Measurements from ENCODE around the gene CDKN1C.

The CDKN1C gene

DNA sequence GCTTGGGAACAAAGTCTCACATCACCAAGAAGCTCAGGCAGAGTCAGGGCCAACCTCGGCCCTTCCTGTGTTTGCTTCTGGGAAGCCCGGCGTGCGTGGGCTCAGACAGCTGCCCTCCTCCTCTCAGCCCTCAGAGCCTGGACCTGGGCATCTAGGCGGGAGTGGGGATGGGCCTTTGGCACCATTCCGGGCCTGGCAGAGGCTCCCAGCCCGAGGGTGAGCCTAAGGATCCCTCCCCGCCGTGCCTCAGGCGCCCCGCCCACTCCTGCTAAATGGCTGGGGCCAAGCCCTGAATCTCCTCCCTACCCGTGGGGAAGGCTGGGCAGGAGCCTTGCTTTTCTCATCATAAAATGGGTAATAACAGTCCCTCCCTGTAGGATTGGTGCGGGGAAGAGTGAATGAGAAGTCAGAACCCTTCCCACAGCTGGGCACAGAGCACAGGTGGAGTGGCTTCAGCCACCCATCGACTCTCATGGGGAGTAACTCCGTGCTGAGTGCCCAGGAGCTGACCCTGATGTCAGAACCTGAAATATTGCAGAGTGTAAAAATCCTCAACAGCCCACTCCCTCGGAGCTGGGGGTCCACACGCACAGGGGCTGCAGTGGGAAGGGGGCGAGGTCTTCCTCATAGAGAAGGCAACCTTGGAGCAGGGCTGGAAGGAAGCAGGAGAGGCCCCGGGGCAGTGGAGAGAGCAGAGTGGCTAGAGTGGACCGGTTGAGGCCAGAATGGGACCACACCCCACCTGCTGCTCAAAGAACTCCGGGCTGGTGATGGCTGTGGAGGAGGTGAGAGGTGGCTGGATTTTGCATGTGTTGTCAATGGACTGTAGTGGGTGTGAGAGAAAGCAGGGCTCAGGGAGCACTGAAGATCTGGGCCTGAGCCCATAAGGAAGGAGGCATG, 18.8 kb upstream of the CDKN1C start:
- no peak for DNase-seq

DNA sequence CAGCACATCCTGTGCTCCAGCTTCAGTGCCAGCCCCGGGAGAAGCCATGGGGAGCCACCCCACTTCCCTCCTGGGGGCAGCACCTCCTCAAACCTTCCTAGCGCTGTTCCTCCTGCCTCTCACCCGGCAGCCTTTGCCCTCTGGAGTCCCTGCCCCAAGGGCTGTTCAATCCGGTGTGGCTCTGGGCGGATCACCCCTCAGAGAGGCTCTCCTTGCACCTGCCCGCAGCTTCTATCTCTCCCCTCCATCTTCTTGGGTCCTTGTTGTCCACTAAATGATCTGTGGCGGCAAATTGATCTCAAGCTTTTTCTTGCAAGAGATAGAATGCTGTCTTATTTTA, 18.1 kb upstream of the CDKN1C start:
- no peak for DNase-seq

DNA sequence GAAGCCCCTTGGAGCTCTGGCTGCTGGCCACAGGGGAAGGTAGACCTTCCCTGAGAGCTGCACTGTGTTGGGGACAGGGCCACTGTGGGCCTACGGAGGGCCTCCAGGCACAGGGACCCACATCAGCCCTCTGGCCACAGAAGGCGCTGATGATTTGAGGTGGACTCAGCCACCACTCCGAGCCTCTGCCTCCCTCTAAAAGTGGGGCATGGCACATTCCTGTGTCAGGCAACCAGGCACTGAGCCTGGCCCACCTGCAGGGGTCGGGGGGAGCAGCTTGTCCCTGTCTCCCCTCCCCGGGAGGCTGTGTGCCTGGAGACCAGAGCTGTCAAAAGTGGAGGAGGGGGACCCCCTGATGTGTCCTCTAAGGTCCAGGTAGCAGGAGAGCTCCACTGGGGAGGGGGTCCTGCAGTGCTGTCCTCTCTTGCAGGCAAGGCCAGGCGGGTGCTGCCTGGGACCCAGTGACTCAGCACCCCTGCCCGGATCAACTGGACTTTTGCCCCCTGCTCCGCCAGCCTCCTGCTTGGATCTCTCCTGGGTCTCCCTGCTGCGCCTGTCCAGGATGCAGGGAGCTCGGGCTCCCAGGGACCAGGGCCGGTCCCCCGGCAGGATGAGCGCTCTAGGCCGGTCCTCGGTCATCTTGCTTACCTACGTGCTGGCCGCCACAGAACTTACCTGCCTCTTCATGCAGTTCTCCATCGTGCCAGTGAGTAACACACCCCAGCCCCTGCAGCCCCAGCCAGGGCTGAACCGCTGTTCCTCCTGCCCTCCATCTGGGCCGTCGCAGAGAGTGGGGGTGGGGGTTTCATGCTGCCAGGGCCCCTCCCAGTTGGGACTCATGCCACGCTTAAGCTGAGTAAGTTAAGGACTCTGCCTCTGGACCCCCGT, 17.5 kb upstream of the CDKN1C start:
- no peak for DNase-seq

DNA sequence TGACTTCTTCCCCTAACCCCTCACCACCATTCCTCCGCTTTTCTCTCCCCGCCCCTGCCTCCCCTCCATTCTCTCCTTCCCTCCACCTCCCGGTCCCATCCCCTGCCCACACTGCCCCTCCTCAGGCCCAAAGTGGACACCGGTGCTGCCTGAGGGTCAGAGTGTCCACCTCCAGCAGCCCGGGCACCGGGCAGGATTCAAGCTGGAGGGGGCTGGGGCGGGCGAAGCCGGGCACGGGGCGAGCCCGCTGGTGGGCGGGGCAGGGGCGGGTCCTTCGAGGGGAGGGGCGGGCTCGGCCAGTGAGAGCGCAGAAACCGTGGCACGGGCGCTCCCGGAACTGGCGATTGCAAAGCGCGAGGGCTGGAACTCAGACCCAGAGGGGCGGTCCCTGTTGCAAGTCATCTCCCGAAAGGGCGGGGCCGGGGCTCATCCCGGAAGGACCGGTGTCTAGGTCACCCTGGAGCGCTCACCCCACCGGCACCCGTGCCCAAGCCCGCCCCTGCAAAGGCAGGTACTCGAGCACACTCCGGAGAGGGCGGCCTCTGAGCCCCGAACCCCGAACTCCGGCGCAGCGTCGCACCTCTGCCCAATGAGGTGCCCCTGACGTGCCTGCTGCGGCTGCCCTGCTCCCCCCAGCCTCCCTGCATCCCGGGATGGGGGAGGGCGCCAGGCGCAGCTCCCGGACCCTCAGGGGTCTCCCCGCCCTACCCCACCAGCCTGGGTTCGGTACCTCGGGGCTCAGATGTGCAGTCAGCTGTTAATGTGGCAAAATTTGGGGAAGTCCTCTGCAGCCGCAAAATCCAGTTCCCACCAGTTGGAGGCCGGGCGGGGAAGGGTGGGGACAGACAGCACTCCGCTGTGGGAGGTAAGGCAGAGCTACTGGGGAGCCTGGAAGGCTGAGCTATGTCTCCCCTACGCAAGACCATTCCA, 16.5 kb upstream of the CDKN1C start:
- DNase-seq = peak; percentile 66

DNA sequence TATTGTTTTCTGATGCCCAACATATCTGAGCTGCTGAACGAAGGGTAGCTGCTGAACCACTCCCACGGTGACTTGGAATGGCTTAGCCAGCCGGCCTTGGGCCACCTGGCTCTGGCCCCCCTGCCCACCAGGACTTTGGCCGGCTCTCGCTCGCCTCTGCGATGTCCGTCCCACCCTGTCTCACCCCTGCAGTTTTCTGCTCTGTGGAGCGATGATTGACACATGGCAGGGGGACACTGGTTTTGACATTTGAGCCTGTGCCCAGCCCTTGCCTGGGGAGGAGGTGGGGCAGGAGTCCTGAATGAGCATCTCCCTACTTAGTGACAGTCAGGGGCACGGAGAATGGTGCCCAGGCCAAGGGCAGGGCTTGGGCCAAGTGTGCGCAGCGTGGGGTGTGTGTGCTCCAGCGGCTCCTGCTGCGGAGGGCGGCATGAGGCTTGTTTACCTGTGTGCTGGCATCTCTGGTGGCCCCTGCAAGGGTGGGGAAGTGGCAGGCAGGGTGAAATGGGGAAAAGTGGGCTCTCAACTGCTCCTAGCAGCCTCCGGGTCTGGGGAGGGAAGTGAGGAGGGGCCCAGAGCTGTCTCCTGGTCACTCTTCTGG, 15.7 kb upstream of the CDKN1C start:
- no peak for DNase-seq

DNA sequence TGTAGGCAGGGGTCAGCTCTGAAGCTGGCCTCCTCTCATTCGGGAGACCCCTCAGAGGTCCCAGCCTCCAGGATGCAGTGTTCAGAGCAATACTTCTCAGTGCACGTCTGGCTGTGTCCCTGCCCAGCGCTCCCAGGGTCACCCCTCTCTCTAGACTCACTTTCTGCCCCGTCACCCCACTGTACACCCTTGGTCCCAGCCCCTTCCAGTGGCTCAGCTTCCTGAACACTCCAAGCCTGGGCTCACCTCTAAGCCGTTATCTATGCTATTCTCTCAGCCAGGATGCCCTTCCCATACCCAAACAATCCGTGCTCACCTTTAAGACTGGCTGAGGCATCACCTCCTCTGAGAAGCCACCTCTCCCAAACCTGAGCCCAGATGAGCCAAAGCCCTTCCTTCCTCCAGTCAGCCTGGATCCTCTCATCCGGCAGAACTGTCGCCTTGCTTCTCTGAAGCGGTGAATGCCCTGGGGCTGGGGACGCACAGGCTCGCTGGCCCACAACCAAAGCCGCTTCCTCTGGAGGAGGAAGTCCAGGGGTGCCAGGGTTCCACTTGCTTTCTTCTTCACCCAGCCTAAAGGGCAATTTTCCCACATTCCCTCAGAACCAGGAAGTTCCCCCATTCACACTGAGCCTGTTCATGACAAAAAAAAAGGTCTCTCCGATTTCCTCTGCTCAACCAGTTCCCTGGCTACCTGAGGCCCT, 13.7 kb upstream of the CDKN1C start:
- no peak for DNase-seq

DNA sequence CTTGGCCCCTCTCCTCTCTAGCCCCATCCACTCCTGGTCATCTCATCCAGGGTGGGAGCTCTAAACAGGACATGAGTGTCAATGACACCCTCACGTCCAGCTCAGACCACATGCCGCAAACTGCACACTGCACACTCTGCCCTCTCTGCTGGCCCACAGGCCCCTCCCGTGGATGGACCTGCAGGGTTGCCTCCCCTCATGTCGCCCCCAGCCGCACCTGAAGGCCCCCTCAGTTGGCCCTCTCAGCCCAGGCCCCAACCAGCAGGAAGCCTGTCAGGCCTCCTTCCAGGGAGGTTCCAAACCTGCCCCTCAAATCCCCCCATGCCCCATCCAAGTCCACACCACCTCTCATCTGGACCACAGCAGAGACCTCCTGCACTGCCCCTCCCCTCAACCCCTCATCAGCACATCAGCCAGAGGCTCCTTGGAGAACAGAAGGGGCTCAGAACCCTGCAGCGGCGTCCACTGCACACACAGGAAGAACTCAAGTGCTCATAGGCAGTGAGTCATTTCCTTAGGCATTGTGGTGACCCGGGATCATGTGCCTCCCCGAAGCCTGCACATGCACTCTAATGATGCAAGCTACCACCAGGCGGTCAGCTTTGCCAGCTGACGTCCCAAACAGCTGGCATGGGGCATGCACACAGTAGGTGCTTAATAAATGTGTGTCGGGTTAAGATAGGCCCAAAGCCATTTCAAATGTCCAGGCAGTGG, 12.9 kb upstream of the CDKN1C start:
- DNase-seq = no peak

DNA sequence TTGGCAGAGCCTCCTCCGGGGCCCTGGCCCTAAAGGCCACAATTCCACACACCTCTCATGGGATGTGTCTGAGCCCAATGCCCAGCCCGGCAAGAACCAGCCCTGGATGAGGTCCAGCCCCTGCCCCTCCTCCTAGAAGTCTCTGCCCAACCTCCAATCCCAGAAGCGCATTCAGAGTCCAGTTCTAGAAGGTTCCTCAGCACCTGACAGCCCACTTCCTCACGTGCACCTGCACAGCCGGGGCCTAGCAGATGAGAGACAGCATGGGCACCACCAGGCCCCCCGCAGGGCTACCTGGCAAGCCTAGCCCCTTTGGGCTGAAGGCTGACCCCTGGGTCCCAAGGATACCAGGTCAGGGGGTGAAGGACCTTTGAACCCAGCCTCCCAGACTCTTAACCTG, 11.5 kb upstream of the CDKN1C start:
- DNase-seq = no peak

DNA sequence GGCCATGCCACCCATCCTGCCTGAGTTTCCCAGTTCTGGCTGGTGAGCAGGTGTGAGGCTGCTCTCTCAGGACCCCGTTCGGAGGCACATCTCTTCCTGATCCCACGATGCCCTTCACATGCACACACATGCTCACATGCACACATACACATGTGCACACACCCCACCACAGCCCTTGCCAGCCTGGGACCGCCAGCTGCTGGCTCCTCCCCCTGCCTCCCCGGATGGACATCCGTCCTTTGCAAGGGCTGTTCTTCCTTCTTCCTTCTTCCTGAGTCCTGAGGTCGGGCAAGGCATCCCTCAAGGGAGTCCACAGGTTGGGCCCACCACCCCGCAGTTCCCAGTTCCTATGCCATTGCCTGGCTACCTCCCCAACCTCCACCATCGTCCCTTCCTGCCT, 10.5 kb upstream of the CDKN1C start:
- no peak for DNase-seq

DNA sequence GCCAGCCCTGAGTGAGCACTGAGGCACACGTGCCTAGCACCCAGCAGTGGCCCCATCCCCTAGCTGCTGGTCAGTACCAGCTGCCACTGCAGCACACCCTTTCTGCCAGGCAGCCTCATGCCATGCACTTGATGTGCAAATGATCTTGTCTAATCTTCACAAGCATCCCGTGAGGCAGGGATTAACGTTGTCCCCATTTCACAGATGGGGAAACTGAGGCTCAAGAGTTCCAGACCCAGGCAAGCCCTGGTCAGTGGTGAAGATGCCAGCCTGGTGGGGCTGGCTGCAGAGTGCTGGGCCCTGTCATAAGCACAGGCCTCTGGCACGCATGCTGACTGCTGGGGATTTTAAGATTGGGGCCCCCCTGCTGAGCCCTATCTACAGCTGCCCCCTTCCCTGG, 8.4 kb upstream of the CDKN1C start:
- no peak for DNase-seq

DNA sequence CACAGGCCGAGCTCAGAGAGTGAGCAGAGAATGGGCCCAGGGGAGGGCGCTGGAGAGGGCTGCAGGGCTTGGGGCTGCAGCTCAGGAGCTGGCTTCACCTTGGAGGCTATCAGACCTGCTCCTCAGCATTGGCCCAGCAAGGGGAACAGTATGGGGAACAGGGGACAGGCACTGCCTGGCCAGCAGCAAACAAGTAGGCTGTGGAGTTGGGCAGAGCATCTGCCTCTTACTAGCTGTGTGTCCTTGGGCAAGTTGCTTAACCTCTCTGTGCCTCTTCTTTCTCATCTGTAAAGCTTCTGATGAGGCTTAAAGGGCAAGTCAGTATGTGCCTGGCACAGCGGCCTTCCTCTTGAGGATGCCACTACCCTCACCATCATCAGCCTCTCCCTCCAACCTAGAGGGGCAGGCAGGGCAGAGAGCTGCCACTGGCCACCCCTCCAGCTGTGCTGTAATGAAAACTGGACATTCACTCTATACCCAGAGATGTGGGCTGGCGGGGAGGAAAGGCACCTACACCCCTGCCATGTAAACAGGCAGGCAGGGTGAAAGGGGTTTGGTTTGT, 7.5 kb upstream of the CDKN1C start:
- DNase-seq = no peak

DNA sequence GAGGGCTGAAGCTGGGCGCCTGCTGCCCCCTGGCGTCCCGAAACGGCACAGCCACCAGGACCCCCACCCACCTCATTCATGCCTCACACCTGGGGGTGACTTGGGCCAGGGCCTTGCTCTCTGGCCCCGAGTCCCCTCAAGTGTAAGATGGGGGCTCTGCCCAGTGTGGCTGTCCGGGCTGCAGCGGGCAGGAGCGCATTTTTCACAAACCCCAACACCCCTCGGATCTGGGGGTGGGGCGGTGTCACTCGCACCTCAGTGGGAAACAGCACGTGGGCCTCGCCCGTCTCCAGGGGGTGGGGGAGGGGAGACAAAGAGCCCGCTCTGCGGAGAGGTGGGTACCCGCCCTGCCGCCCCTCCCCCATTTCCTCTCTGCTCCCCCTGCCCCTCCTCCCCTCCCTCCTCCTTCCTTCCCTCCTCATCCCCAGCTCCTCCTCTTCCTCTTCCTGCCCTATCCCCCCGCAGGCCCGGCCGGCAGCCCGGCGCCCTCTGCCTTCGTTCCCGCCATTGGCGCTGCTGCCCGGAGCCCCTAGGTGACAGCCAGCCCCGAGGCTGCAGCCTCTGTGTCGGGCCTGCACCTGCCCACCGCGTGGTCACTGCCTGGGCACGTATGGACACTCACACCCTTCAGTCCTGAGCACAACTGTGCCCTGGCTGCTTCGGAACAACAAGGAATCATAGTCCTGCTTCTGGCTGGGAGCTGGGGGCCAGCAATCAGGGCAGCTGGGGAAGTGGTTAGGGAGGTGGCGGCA, 6.8 kb upstream of the CDKN1C start:
- DNase-seq = peak; percentile 67

DNA sequence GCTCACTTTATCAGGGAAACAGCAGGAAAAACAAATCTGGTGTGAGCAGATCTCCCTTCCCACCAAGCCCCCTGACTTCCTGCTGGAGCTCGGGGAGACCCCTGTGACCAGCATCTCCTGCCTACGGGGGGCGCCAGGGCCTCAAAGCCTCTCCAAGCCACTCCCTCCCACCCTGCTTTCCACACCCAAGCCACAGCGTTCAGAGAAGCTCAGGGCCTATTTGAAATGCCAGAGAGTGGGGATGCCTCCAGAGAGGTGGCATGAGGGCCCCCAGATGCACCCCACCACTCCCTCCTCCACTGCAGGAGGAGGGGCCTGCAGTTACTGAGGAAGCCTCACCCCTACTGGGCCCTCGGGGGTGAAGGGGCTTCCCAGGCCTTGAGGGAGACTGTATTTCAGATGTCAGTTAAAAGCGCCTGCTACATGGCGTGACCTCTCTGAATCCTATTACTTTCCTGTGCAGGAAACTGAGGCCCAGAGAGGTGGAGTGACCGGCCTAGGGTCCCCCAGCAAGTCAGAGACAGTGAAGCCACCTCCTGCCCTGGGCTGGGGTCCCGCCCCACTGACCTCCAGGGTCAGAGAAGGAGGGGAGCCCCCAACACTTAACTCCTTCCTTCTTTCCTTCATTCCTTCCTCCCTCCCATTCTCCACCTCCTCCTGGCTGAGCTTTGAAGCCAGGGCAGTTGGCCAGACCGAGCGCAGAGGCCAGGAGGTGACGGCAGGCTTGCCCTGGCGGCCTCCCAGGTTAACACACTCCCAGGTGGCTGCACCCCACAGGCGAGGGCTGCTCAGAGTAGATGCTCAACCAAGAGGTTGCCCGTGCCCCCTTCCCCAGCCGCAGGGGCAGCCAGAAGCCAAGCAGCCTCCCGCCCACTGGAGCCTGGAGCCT, 6.0 kb upstream of the CDKN1C start:
- DNase-seq = peak; percentile 35

DNA sequence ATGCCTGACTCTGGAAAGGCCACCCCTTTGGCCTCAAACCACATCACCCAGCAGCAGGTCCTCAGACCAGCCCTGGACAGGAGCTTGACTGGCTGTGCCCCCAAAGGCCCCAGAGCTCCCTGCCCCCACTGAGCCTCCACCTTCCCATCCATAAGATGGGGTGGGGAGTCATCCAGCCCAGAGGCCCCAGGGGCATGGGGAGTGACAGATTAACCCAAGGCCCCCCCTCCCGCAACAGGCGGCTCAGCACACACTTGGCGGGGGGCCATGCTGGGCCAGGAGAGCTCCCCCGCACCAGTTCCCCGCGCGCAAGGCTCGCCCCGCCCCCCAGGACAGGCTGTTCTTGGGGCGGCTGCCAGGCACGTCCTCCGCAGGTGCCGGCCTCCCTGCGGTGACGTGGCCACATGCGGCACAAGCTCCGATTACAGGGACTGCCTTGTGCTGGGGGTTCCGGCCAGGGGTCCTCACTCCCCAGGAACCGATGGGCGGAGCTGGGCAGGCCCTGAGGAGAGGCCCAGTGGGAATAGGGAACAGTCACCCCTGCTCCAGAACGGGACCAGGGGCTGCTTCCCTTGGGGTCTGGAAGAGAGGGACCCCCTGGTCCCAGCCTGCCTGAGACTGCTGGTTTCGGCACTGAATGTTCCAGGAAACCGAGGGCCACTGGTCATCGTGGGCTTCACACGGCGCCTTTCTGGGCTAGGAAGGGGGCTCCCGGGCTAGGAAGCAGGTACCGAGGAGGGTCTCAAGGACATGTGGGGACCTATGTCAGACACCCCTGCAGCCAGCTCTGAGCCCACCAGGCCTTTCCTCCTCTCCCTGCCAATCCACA, 5.1 kb upstream of the CDKN1C start:
- peak; percentile 55 for DNase-seq

DNA sequence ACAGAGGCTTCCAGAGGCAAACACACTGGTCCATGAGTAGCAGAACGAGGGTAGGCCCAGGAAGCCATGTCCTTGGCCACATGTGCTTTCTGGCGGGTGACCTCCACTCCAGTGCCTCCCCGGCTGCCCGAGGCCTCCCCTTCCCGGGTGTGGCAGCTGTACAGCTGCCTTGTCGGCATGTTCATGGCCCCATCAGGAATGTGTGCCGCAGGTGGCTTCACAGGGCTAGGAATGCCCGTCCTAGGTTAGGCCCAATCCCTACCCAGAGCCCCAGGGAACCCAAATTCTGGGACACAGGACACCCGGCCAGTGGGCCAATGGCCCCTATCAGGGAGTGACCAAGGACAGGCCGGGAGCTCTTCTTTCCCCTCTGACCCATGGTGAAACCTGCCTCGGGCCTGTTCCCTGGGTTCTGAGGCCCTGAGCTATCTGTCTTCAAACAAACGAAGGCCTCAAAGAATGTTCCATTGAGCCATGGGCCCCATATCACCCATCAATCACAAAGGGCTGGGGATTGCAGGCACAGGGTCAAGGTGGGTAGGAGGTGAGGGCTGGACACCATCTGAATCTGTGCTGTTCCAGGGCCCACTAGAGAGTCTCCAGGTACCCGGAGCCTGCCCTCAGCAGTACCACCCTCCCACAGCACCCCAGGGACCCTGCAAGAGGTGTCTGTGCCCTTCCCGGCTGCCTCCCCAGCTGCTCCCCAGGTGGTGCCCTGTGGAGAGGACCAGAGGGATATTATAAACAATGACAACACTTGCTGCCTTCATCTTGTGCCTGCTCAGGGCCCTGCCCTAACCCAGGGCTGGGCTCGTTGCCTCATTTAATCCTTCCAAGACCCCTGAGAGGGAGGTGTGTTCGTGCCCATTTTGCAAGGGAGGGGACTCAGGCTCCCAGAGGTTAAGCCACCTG, 4.0 kb upstream of the CDKN1C start:
- DNase-seq = no peak

DNA sequence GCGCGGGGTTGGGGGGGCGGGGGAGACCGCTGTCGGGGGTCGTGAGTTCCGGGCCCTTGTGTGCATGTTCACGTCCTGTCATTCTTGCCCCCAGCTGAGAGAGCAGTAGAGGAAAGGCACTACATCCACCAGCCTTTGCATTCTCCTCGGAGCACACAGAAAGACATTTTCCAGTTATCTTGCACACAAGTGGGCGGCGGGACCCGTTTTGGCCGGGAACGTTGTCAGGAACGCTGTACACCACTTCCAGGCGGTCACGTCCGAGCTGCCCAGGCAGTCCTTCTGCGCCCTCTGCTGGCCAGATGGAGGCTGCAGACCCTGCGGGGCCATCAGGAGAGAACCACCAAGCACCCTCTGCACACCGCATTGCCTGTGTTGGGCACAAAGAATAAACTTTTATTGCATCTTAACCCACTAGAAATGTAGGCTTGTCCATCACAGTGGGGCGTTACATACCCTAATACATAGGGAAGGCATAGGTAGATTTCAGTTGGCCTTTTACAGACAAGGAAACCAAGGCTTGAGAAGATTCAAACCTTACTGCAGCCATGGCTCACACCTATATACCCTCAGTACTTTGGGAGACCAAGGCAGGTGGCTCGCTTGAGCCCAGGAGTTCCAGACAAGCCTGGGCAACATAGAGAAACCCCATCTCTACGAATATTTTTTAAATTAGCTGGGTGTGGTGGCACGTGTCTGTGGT, 2.8 kb upstream of the CDKN1C start:
- peak; percentile 68 for DNase-seq
